ENCODE data around the gene UBXN2A.

The UBXN2A gene

DNA sequence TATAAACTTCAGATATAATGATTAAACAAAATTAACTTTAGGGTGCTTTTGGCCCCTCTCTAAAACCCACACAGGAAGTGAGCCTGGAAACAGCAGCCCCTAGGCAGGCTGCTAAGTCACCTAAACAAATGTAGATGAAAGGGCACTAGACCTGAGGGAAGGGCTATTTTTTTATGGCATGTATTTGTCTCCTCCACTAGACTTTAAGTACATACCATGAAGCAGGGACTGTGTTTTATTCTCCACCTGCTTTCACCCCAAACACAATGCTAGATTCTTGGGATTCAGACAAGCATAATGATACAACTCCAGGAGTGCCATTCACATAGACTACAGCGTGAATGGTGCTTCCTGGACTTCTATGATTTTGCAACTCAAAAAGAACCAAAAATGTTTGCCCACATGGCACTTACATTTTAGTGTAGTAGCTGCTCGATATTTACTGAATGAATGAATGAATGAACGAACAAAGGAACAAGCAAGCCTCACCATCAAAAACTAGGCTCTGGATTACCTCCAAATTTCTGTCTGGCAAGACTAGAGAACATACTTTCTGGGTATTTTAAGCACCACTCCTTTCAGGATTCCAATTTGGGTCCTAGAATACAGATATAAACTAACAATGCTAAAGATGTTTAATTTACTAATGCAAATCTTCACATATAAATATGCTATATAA lies 23.4 kb upstream of the UBXN2A start:
- no peak overlapping the region; the same call in 1 of the 2 replicates for H3K27ac ChIP-seq (replicated peaks)
- TF ChIP-seq GABPA (IDR thresholded peaks at IDR 0.05; ENCODE audit: low read depth) (no peak), POLR2AphosphoS5 (IDR thresholded peaks at IDR 0.05; ENCODE audit: low read depth) (no peak), SPI1 (IDR thresholded peaks at IDR 0.05; ENCODE audit: borderline replicate concordance, low read depth) (no peak)
- TF ChIP-seq, protein P1, sequence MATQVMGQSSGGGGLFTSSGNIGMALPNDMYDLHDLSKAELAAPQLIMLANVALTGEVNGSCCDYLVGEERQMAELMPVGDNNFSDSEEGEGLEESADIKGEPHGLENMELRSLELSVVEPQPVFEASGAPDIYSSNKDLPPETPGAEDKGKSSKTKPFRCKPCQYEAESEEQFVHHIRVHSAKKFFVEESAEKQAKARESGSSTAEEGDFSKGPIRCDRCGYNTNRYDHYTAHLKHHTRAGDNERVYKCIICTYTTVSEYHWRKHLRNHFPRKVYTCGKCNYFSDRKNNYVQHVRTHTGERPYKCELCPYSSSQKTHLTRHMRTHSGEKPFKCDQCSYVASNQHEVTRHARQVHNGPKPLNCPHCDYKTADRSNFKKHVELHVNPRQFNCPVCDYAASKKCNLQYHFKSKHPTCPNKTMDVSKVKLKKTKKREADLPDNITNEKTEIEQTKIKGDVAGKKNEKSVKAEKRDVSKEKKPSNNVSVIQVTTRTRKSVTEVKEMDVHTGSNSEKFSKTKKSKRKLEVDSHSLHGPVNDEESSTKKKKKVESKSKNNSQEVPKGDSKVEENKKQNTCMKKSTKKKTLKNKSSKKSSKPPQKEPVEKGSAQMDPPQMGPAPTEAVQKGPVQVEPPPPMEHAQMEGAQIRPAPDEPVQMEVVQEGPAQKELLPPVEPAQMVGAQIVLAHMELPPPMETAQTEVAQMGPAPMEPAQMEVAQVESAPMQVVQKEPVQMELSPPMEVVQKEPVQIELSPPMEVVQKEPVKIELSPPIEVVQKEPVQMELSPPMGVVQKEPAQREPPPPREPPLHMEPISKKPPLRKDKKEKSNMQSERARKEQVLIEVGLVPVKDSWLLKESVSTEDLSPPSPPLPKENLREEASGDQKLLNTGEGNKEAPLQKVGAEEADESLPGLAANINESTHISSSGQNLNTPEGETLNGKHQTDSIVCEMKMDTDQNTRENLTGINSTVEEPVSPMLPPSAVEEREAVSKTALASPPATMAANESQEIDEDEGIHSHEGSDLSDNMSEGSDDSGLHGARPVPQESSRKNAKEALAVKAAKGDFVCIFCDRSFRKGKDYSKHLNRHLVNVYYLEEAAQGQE (IDR thresholded peaks at IDR 0.05; ENCODE audit: insufficient replicate concordance, low read depth): no peak
- TF ChIP-seq, protein P2, sequence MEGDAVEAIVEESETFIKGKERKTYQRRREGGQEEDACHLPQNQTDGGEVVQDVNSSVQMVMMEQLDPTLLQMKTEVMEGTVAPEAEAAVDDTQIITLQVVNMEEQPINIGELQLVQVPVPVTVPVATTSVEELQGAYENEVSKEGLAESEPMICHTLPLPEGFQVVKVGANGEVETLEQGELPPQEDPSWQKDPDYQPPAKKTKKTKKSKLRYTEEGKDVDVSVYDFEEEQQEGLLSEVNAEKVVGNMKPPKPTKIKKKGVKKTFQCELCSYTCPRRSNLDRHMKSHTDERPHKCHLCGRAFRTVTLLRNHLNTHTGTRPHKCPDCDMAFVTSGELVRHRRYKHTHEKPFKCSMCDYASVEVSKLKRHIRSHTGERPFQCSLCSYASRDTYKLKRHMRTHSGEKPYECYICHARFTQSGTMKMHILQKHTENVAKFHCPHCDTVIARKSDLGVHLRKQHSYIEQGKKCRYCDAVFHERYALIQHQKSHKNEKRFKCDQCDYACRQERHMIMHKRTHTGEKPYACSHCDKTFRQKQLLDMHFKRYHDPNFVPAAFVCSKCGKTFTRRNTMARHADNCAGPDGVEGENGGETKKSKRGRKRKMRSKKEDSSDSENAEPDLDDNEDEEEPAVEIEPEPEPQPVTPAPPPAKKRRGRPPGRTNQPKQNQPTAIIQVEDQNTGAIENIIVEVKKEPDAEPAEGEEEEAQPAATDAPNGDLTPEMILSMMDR (IDR thresholded peaks at IDR 0.05; ENCODE audit: insufficient read depth, low read length): no peak
- no peak overlapping the region for H3K4me3 ChIP-seq (replicated peaks; ENCODE audit: insufficient read depth, low read length)
- H3K27me3 ChIP-seq (ENCODE audit: insufficient read depth, poor library complexity, severe bottlenecking): no peaks in the 10 kb centered on the region
- no peak for DNase-seq (ENCODE audit: low read depth in 1 of 2, low spot score in 1 of 2)

DNA sequence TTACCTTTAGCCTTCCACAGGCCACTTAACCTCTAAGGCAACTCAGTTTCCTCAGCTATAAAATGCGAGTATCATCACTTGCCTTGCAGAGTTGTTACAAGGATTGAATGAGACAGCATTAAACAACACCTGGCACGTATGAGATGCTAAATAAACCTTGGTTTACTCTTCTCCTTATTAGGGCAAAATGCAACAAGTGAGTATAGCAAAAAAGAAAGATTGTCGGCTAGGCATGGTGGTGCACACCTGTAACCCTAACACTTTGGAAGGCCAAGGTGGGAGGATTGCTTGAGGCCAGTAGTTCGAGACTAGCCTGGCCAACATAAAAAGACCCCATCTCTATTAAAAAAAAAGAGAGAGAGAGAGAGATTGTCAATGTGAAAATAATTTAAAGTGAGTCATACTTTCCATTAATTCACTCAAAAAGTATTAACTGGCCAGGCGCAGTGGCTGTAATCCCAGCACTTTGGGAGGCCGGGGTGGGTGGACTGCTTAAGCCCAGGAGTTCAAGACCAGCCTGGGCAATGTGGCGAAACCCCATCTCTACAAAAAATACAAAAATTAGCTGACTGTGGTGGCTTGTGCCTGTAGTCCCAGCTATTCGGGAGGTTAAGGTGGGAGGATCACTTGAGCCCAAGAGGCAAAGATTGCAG lies 21.3 kb upstream of the UBXN2A start:
- DNase-seq (ENCODE audit: low read depth in 1 of 2, low spot score in 1 of 2): no peak
- H3K27me3 ChIP-seq (ENCODE audit: insufficient read depth, poor library complexity, severe bottlenecking): no peaks in the 10 kb centered on the region
- H3K4me3 ChIP-seq (replicated peaks; ENCODE audit: insufficient read depth, low read length): no peak overlapping the region
- no peak overlapping the region for H3K27ac ChIP-seq (replicated peaks)
- TF ChIP-seq, protein P1 (IDR thresholded peaks at IDR 0.05; ENCODE audit: insufficient replicate concordance, low read depth): no peak
- TF ChIP-seq SPI1 (IDR thresholded peaks at IDR 0.05; ENCODE audit: borderline replicate concordance, low read depth) (no peak), GABPA (IDR thresholded peaks at IDR 0.05; ENCODE audit: low read depth) (no peak), POLR2AphosphoS5 (IDR thresholded peaks at IDR 0.05; ENCODE audit: low read depth) (no peak)
- TF ChIP-seq, protein P2 (IDR thresholded peaks at IDR 0.05; ENCODE audit: insufficient read depth, low read length): no peak

DNA sequence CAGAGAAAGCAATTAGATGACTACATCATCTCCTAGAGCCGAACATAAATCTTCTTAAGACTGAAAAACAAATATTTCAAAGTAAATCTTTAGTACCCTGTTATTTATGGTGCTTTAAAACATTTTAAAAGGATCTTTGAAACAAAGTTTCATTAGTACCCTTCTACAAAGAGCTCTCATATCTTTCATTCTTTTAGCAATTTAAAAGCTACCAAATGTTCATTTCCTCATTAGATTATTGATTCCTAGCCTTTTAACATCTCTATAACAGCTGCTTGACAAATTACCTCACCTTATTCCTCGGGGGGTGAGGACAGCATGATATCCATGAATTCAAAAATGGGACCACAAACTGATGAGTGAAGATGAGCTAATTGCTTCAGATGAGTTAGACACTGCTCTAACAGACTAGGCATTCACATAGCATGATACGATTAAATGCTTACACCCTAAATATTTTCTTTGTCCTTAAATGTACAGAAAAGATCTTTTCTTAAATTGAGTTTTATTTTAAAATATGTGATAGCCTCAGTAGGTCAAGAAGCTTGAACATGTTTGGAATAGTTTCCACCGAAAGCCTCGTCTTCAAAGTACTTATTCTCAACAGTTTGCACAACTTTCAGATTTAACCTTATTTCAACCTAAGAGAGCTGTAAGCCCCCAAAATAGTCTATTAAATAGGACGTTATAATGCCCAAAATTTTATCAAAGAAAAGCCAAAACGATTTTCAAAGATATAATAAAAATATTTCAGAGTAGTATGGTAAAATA lies 15.5 kb upstream of the UBXN2A start:
- no peak for TF ChIP-seq SPI1 (IDR thresholded peaks at IDR 0.05; ENCODE audit: borderline replicate concordance, low read depth)
- TF ChIP-seq, protein P1 (IDR thresholded peaks at IDR 0.05; ENCODE audit: insufficient replicate concordance, low read depth): no peak
- H3K27me3 ChIP-seq (ENCODE audit: insufficient read depth, poor library complexity, severe bottlenecking): no peaks in the 10 kb centered on the region
- DNase-seq (ENCODE audit: low read depth in 1 of 2, low spot score in 1 of 2): no peak
- H3K4me3 ChIP-seq (replicated peaks; ENCODE audit: insufficient read depth, low read length): peak overlapping the region; percentile 76
- H3K27ac ChIP-seq (replicated peaks): peak overlapping the region; percentile 98; the same call in 1 of the 2 replicates
